Muscle of leg (tissue), 11 donors: ENCODE results near the gene PRDM2. TPM values are rescaled to one million over a fixed set of nuclear protein-coding genes. Genes with fewer than 3 reads are reported as not detected.
"Not testable (repeated sequence)": the region's sequence is repeated elsewhere in the genome, so short reads cannot be mapped to it uniquely, and the experiment has no call there.

Experiments
- DNase-seq: peaks from one replicate; pipeline ENCODE4 v3.0.0; 2013
- H3K27ac ChIP-seq: one replicate; pipeline ENCODE4 v1.5.1; 2013; ENCODE audit warnings: mild to moderate bottlenecking, low read length, control low read depth
- H3K27me3 ChIP-seq: one replicate; pipeline ENCODE4 v1.6.1; 2013; ENCODE audit warnings: low read length; ENCODE audit not compliant: control insufficient read depth, insufficient read depth
- H3K36me3 ChIP-seq: one replicate; pipeline ENCODE4 v1.6.1; 2013; ENCODE audit warnings: low read length; ENCODE audit not compliant: control insufficient read depth, insufficient read depth
- H3K4me1 ChIP-seq: one replicate; pipeline ENCODE4 v1.6.1; 2013; ENCODE audit warnings: low read length; ENCODE audit not compliant: control insufficient read depth, insufficient read depth
- H3K4me3 ChIP-seq: one replicate; pipeline ENCODE4 v1.5.1; 2013; ENCODE audit warnings: low read length, control low read depth
- H3K9me3 ChIP-seq: replicated peaks from 2 replicates; pipeline ENCODE4 v1.6.1; 2013; ENCODE audit warnings: low read depth, low read length; ENCODE audit not compliant: control insufficient read depth
- WGBS: methylation state at CpG from one replicate; pipeline ENCODE4 v1.1.5; 2013; ENCODE audit warnings: missing lambda C conversion rate; ENCODE audit not compliant: insufficient coverage; 5-methylcytosine and 5-hydroxymethylcytosine counted together
- polyA plus RNA-seq, 8 donors: library from polyadenylated mRNA; unstranded; fragments of 120-200 nt; gene quantifications; one replicate each; pipeline versions ENCODE4 v1.2.1 to v1.2.3, GENCODE V29; 2013; ENCODE audit warnings: inconsistent platforms in 1 of 8, low replicate concordance in 1 of 8; ENCODE audit not compliant: insufficient read length in 8 of 8, insufficient read depth in 1 of 8
- total RNA-seq: library from RNA; stranded (reverse); fragments of 120-200 nt; gene quantifications from one replicate; pipeline ENCODE4 v1.2.4, GENCODE V29; 2013

PRDM2 gene
- total and polyA plus RNA-seq, 9 donors = 17.0 to 45.3 (median 36.8) TPM

GRCh38 chr1:13708380-13708982, 8.5 kb downstream of the PRDM2 start:
- H3K4me3 ChIP-seq = no peak overlapping the region
- H3K27ac ChIP-seq = no peak overlapping the region
- no peaks in the 10 kb centered on the region for H3K27me3 ChIP-seq
- peaks cover 2% of the 10 kb centered on the region for H3K4me1 ChIP-seq
- no peak for DNase-seq
- 90% methylated on average over 5 of the region's 10 CpGs for WGBS
- no peaks in the 10 kb centered on the region for H3K36me3 ChIP-seq
- no peaks in the 10 kb centered on the region for H3K9me3 ChIP-seq

GRCh38 chr1:13710086-13710485, 10.1 kb downstream of the PRDM2 start:
- no CpG with 5 or more reads among the region's 2 CpGs for WGBS
- Histone ChIP-seq H3K27ac (no peak overlapping the region), H3K27me3 (no peaks in the 10 kb centered on the region), H3K4me1 (peaks cover 2% of the 10 kb centered on the region), H3K4me3 (no peak overlapping the region), H3K9me3 (no peaks in the 10 kb centered on the region), H3K36me3 (no peaks in the 10 kb centered on the region)
- no peak for DNase-seq

- H3K9me3 ChIP-seq = no peaks in the 10 kb centered on the region
- no peaks in the 10 kb centered on the region for H3K36me3 ChIP-seq
- no CpG with 5 or more reads among the region's 3 CpGs for WGBS
- H3K4me1 ChIP-seq = no peaks in the 10 kb centered on the region
- no peaks in the 10 kb centered on the region for H3K27me3 ChIP-seq
- peak; percentile 37 for DNase-seq
- H3K4me3 ChIP-seq = no peak overlapping the region
- no peak overlapping the region for H3K27ac ChIP-seq
These were observed 14.9 kb downstream of the PRDM2 start for GRCh38 chr1:13714851-13715250.

DNA sequence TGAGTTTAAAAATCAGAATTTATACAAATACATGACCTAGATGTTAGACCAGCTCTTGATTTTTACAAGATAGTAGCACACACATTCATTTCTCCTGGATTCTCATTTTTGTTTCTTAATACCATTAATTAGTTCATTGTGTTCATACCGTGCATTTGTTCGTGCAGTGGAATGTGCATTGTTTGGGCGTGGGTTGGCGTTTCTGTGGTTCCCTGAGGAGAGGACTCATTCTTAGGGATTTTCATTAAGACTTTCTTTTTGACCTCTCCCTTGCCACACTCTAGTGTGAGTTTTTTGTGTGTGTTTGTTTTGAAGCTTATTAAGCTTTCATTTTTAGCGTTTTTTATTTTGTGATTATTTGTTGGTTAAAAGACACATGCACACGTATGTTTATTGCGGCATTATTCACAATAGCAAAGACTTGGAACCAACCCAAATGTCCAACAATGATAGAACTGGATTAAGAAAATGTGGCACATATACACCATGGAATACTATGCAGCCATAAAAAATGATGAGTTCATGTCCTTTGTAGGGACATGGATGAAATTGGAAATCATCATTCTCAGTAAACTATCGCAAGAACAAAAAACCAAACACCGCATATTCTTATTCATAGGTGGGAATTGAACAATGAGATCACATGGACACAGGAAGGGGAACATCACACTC, 15.8 kb downstream of the PRDM2 start:
- not testable (repeated sequence) for H3K27ac ChIP-seq, H3K9me3 ChIP-seq, H3K4me1 ChIP-seq, H3K27me3 ChIP-seq, H3K36me3 ChIP-seq, DNase-seq, H3K4me3 ChIP-seq
- no CpG with 5 or more reads among the region's 9 CpGs for WGBS

GRCh38 chr1:13722808-13723360, 22.9 kb downstream of the PRDM2 start:
- H3K27ac ChIP-seq = no peak overlapping the region
- H3K36me3 ChIP-seq = no peaks in the 10 kb centered on the region
- no peaks in the 10 kb centered on the region for H3K9me3 ChIP-seq
- 85% methylated on average over 6 of the region's 7 CpGs for whole genome bisulfite sequencing
- no peak for DNase-seq
- H3K4me1 ChIP-seq = no peaks in the 10 kb centered on the region
- H3K4me3 ChIP-seq = no peak overlapping the region
- H3K27me3 ChIP-seq = no peaks in the 10 kb centered on the region

DNA sequence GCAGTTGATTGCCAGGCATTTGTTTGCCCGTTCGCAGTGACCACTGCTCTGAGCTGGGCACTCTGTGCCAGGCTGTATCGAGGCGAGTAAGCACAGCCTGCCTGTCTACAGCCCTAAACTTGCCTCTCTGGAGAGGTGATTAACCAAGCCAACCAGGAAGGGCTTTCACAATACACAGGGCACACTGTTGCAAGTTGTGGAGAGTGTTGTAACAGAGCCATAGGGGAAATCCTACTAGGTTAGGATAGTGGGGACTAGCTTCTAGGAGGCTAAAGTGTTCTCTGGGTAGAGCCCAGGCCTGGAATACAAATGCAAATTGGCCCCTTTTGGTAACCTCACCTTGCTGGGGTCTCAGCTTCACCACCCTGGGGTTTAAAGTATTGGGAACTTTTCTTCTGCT, 23.8 kb downstream of the PRDM2 start:
- DNase-seq = no peak
- Histone ChIP-seq H3K4me1 (no peaks in the 10 kb centered on the region), H3K36me3 (no peaks in the 10 kb centered on the region), H3K4me3 (no peak overlapping the region), H3K27ac (no peak overlapping the region), H3K9me3 (no peaks in the 10 kb centered on the region), H3K27me3 (no peaks in the 10 kb centered on the region)
- WGBS = 60% methylated on average over 1 of the region's 4 CpGs

- H3K27me3 ChIP-seq = no peaks in the 10 kb centered on the region
- no peaks in the 10 kb centered on the region for H3K36me3 ChIP-seq
- WGBS = 25% methylated on average over 2 of the region's 4 CpGs
- H3K4me3 ChIP-seq = no peak overlapping the region
- peaks cover 2% of the 10 kb centered on the region for H3K4me1 ChIP-seq
- no peak overlapping the region for H3K27ac ChIP-seq
- no peaks in the 10 kb centered on the region for H3K9me3 ChIP-seq
- DNase-seq = peak; percentile 47
These were observed 25.8 kb downstream of the PRDM2 start for GRCh38 chr1:13725714-13726175.

DNA sequence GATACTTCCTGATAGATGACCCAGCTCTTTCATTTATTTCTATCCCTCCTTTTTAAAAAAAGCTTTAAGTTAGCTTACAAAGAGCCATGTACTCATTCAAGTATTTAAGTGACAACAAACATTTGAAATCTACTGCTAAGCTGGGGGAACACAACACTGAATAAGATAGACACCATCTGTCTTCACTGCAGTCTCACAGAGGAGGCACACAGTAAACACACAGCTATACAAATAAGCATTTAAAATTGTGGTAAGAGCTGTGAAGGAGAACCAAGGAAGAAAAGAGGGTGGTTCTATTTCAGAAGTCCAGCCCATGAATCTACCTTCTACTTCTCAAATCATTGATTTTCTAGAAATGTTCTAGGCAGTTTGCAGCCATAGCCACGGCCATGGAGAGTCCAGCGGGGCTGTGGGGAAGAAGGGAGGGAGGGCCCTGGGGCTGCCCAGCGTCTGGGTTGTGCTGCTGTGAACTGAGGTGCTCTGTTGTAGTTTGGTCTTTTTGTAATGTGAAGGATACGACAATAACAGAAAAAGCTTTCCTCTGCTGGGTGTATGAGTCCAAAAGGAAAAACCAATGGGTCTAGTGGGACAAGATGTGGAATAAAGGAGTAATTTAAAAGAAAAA, 28.2 kb downstream of the PRDM2 start:
- Histone ChIP-seq H3K4me1 (peaks cover 3% of the 10 kb centered on the region), H3K27me3 (no peaks in the 10 kb centered on the region), H3K9me3 (no peaks in the 10 kb centered on the region), H3K27ac (no peak overlapping the region), H3K4me3 (no peak overlapping the region), H3K36me3 (no peaks in the 10 kb centered on the region)
- WGBS = 20% methylated on average over 2 of the region's 4 CpGs
- DNase-seq = no peak

DNA sequence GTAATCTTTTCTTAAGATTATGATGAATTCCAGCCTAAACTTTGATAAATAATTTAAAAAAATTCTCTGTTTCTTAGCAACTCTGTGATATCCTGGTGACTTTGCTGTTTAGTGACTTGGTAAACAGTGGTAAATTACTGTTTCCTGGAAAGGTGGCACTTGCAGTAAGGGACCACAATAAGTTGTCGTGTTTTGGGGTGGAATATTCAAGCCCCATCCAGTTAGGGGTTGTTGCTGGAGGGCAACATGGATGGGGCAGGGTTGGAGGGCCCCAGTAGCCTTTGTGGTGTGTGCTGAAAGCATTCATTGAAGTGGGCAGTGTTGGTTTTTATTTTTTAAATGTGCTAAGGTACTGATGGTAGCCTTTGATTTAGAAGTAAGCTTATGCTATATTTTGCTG, 30.3 kb downstream of the PRDM2 start:
- Histone ChIP-seq H3K27me3 (no peaks in the 10 kb centered on the region), H3K4me3 (no peak overlapping the region), H3K27ac (peak overlapping the region; percentile 50), H3K4me1 (peaks cover 6% of the 10 kb centered on the region), H3K9me3 (no peaks in the 10 kb centered on the region), H3K36me3 (no peaks in the 10 kb centered on the region)
- 73% methylated on average over 1 of the region's 1 CpG for WGBS
- no peak for DNase-seq

DNA sequence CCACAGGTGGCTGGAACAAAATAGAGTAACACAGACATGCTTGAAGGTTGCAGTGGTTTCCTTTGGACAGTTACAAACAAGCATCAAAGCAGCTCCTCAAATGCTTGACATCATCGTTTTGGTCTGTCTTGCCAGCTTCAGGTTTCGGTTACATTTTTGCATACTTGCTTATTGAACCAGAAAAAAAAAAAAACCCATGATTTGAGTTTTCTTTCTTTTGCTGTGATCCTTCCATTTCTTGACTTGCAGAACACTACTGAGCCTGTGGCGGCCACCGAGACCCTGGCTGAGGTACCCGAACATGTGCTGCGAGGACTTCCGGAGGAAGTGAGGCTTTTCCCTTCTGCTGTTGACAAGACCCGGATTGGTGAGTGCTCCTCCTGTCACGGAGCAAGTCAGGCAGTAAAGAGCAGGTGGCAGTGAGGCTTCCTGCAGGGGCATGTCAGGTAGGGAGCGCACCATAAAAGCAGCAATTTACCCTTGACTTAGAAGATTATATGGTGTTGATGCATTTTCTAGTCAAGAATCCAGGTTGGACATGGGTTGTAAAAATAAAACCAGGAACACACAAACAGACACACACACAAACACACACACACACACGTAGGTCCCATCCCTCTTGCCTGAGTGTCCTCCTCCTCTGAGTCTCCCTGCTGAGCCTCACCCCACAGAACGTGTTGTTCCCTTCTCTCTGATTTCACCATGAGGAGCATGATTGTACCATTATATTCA, 30.9 kb downstream of the PRDM2 start:
- no peak overlapping the region for H3K4me3 ChIP-seq
- DNase-seq = peak; percentile 37
- 63% methylated on average over 5 of the region's 12 CpGs for WGBS
- peak overlapping the region; percentile 50 for H3K27ac ChIP-seq
- peaks cover 6% of the 10 kb centered on the region for H3K4me1 ChIP-seq
- H3K9me3 ChIP-seq = no peaks in the 10 kb centered on the region
- H3K27me3 ChIP-seq = no peaks in the 10 kb centered on the region
- no peaks in the 10 kb centered on the region for H3K36me3 ChIP-seq
